Stromal cell of bone marrow (primary cell): ENCODE data around the gene CALCOCO1.
"Not testable (repeated sequence)": the region's sequence is repeated elsewhere in the genome, so short reads cannot be mapped to it uniquely, and the experiment has no call there.

Experiments
- DNase-seq: peaks from one replicate; pipeline ENCODE4 v3.0.0-alpha.2; 2012; ENCODE audit warnings: low read depth

Gene CALCOCO1

DNA sequence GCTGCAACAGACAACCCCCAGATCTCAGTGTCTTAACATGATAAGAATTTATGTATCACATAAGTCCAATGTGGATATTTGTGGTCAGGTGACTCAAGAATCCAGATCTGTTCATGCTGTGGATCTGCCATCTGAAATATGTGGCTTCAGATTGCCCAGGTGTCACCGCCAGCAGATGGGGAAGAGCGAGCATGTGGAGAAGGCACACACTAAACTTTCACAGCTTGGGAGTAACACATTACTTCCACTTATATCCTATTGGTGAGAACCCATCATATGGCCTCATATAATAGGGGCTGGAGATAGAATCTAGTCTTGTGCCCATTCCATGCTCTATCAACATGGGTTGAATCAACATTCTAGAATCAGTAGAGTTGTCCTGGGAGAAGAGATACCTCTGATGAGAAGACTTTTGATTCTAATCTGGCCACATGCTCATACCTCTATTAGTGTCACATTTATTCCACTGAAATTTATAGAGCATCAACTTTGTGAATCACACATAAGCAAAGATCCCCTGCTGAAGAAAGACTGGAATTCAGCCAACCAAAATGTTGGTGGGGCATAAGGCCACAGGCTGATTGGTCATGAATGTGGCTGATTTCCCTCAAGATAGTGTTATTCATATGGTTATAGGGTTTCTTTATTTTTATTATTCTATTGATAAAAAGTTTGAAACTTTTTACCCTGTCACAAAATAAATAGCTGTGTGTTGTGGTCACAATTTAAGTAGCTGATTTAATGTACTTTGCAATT is 6.0 kb upstream of the CALCOCO1 start:
- peak; percentile 48 for DNase-seq

DNA sequence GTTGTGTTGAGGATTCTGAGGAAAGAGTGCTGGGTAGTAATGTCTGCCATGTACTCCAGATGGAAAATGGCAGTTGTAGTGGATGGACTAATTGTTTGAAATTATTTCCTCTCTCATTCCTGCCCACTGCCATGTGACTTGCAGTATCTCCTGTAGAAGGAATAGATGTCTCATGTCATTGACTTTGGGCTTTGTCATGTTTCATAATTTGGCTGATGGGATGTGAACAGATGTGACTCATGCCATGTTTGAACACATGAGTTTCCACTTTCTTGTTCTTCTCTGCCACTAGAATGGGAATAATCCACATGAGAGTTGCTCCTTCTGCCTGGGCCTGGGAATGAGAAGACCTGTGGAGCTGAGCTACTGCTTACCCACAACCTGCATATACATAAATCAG is 2.4 kb upstream of the CALCOCO1 start:
- no peak for DNase-seq

DNA sequence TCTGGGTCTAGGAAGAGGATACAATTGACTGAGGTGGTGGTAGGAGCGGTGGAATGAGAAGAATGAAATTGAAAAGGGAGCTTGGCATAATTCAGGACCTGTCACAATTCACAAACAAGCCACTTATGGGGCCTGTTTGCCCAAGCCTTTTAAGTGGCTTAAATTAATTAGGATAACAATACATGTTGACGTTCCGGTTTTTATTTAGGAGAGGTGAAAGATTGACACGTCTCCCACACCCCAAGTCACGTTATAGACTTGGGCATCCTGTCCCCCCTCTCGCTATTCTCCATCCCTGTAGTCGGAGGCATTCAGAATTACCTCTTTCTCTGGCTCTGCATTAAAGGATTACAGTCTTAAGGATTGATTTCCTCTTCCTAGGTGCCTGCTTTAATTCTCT is 954 bp upstream of the CALCOCO1 start:
- DNase-seq = no peak

DNA sequence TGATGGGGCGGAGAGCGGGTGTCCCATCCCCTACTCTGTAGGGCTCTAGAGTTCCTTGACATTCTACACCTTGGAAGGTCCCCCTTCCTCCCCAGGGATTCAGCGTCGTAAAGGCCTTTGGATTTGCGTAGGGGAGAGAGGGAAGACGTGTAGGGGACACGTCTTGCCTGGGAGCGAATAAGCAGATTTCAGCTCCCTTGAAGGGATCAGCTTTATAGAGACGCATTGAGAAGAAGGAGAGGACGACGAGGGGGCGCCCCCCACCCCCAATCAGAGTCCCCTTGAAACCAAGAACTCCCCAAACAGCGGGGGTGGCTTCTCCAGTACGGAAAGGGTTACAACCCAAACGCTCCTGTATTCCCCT is 324 bp downstream of the CALCOCO1 start:
- no peak for DNase-seq

DNA sequence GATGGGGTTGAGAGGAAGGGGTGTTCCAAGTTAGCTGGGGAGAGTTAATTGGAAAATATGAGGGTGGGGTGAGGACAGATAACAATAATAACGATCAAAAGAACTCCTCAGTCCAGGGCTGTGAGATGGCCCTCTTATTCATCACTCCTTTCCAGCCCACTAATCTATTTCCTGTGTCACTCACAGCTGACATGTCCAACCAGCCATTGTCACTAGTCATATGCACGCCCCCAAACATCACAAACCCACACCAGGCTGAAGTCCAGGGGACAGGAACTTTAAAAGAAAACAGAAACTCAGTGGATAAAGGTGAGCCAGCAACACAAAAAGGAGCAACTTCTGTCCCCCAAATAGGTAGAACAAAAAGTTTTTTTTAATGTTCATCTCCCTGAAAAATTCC is 911 bp downstream of the CALCOCO1 start:
- no peak for DNase-seq

DNA sequence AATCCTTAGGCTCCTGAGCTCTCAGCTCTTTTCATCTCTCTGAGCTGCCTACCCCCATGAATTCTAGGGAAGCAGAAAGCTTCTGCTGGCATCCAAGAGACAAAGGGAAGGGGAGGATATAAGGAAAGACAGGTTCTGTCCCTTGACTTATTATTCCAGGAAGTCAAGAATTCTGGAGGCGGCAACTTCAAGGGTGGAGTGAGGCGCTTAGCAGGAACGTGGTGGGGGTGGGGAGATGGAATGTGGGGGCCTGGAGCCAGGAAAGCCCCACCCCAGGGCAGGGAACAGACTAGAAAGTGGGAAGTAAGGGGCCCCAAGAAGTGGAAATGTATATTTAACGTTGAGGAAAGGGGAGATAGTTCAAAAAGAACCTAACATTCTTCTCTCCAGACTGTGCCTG is 1.4 kb downstream of the CALCOCO1 start:
- DNase-seq = no peak

DNA sequence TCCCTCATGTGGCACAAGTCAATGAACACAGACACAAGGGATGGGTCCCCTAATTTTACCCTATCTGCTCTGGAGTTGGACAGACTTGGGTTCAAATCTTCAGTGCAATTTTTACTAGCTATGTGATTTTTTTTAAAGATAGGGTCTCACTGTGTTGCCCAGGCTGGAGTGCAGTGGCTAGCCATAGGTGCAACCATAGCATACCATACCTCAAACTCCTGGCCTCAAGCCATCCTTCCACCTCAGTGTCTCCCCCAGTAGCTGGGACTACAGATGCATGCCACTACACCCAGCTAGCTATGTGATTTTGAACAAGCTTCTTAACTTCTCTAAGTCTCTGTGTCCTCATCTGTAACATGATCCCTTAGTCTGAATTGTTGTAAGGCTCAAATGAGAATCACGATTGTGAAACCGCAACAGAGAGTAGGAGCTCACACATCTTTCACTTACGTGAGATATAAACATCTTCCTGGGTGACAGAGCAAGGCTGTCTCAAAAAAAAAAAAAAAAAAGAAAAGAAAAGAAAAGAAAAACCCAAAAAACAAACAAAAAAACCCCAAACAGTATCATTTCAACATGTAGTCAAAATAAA is 4.7 kb downstream of the CALCOCO1 start:
- no peak for DNase-seq

DNA sequence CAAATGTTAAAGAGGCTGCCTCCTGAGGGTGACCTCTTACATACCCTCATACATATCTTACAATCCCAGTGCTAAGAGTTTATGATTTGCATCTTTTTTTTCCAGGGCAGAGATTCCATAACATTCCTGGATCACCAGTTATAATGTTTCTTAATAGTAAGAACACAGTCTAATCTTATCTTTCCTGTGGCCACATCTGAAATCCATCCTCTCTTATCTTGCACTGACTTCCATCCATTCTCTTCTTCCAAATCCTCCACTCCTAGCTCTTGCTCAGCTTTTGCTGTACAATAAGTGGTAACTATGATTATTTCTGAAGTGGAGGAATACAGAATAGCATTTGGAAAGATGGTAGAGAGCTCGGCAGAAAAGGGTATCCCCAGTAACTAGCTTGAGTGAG is 6.3 kb downstream of the CALCOCO1 start:
- no peak for DNase-seq

DNA sequence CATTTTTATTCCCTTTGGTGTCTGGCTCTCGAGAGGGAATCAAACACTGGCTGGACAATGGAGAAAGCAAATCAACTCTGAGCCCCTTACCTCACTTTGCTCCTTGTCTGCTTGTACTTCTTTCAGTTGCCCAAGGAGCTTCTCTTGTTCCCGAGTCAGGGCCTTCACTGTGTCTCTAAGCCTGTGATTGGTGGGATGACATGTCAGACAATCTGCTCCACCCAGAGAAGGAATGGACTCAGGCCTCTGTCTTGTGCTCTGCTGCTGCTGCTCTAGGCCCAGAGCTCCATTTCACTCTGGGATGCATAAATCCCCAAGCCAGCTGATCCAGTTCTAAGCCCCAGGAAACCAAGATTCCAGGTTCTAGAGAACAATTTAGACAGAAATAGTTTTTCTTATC is 7.6 kb downstream of the CALCOCO1 start:
- DNase-seq = no peak

DNA sequence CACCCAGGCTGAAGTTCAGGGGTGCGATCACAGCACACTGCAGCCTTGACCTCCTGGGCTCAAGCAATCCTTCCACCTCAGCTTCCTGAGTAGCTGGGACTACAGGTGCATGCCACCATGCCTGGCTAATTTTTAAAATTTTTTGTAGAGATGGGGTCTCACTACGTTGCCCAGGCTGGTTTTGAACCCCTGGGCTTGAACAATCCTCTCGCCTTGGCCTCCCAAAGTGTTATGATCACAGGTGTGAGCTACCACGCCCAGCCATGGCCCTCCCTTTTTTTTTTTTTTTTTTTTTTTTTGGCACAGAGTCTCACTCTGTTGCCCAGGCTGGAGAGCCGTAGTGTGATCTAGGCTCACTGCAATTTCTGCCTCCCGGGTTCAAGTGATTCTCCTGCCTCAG is 8.7 kb downstream of the CALCOCO1 start:
- not testable (repeated sequence) for DNase-seq

DNA sequence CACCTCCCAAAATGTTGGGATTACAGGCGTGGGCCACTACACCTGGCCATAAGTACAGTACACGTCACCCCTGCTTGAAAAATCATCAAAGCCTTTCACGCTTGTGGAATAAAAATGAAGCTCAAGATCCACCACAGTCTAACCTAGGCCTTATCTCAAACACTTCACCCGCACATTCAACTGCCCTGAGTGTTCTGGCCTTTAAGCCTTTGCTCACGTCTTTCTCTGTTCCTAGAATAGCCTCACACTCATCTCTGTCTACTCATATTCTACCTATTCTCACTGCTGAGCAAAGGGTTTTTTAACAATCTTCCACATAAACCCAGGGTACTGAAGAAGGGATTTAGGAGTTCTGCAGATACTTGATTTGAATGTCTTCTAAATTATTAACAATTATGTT is 9.9 kb downstream of the CALCOCO1 start:
- DNase-seq = no peak

DNA sequence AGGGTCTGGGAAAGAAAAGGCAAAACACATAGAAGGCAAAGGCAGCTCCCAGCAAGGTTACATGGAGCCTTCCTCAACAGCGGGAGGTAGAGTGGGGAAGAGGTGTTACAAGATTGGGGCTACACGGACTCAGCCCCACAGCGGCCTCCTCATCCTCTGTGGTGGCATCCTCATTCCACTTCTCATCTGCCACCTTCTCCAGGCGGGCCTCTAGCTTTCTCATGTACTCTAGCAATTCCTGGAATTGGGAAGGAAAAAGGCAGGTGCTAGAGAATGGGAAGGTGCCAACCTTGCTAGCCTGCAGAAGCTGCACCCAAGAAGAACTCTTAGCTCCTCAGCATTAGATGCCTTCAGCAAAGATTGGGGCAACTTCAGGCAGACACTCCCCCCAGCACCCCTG is 13.2 kb downstream of the CALCOCO1 start:
- DNase-seq = no peak

DNA sequence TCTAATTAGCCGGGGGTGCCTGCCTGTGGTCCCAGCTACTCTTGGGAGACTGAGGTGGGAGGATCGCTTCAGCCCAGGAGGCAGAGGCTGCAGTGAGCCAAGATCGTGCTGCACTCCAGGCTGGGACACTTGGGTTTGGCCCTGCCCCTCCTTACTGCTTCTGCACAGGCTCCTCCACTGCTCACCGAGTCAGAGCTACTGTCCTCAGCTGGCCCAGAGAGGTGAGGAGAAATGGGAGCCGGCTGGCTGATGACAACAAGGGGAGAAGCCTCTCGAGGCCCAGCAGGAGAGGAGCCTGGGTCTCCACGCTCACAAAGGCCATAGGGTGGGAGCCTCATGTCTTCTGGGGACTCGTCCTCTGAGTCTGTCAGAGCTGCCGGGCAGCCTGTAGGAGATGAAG is 13.7 kb downstream of the CALCOCO1 start:
- no peak for DNase-seq

DNA sequence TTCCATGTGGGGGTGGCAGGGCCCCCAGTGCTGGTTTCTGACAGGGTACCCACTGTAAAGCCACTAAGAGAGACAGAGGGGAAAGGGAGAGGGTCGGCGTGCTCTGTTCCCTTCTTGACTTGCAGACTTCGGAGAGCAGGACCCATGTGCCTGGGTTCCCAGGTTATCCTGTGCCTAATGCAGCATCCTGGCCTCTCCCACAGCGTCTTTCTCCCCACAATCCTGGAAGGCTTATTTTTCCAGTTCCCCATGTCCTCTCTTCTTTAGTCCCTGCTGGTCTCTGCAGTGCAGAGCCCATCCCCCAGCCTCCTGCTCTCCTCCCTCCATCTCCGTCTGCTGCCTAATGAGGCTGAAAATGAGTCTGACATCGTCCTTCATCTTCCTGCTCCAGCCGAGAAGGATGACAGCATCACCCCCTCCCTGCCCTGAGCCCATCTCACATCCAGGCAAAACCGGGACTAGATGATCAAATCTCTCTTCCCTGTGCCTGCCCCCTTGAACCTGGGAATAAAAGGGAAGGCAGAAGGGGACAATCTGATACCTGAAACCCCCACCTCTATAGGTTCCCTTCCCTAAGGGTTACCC is 15.1 kb downstream of the CALCOCO1 start:
- DNase-seq = no peak

DNA sequence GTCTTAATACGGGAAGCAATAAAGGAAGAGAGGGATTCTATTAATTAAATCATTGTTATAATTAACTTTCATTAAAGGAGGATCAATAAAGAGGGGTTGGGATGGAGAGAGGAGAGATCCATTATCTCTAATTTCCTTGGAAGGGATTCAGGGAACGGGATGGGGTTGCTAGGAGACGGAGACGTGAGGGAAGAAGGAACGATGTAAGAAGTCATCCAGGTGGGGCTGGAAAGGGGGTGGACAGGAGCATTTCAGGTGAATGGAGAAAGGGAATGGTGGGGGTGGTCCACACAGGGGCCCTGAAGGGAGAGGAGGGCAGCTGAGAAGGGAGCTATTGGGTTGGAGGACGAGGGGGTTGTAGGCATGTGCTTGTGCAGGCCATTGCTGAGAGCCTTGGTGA is 17.2 kb downstream of the CALCOCO1 start:
- no peak for DNase-seq

DNA sequence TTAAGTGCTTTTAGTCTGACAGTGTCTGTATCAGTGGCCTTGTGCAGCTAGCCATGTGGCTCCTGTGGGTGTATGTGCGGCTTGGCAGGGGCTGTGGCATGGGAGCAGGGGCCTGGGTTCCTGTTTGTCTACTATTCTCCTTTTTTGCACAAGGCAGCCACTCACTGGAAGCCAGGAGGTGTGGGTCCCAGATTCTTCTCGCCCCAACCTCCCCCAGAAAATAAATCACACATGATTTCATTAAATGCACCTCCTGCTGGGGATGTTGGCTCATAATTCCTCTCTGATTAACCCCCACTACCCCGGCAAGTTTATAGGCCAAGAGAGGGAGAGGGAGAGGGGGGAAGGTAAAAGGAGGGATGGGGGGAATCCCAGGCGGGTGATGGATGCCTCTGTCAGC is 17.6 kb downstream of the CALCOCO1 start:
- DNase-seq = no peak

DNA sequence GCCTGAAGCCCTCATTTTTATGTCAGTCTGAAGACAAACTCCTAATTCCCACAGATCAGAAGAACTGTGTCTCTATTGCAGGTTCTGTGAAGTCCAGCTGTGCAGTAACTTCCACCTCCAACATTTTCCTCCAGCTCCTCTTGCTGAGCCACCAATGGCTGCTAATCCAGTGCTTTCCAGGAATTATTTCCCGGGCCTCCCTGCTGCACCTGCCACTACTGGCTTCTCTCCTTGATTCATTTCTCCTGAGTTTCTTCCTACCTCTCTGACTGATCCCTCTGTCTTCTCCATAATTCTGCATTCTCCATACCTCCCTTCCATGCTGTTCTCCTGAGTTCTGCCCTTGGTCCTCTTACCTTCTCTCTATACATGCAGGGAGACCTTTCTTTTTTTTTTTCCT is 21.2 kb downstream of the CALCOCO1 start:
- DNase-seq = no peak

DNA sequence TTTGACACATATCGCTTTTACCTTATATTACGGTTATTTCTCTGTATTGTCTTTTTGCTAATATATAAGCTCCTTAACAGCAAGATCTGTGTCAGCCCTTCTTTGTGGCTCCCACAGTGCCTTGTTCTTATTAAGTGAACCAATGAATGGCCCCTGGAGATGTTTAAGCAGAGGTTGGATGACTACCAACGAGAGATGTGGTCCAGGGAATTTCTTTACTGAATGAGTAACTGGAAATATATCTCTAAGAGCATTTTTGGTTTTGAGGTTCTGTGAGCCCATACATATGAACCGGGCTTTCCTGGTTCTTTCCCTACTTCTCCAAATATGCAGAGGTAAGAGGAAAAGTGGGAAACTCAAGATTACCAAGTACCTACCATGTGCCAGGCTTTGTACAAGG is 23.5 kb downstream of the CALCOCO1 start:
- DNase-seq = peak; percentile 46

DNA sequence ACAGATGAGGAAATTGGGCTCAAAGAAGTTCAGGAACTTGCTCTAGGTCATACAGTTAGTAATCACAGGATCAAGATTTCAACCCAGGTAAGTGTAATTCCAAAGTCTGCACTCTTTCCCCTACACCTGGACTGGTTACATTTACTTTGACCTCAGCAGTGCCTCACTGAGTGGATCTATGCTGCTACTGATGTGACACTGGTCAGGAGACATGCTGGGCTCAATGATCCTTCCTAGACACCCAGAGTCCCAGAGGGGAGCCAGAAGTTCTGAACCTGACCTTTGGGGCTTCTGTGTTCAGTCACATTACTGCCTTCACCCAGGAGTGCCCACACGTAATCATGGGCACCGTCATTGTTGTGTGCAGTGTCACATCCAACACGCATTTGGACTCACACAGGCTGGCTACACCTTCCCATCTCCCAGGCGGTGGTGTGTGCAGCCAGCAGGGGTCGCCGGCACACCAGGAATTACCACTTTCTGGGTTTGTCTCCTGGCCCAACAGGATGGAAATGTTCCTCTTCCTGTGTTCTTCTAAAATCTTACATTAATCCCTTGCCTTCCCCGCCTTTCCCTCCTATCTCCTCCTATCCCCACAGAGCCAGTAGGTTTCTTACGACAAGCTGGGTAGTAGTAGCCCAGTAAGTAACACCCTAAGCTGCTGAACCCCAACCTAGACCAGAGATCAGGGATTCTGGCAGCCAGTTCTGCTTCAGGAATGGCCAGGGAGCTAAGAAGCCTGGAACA is 25.6 kb downstream of the CALCOCO1 start:
- DNase-seq = peak; percentile 57

DNA sequence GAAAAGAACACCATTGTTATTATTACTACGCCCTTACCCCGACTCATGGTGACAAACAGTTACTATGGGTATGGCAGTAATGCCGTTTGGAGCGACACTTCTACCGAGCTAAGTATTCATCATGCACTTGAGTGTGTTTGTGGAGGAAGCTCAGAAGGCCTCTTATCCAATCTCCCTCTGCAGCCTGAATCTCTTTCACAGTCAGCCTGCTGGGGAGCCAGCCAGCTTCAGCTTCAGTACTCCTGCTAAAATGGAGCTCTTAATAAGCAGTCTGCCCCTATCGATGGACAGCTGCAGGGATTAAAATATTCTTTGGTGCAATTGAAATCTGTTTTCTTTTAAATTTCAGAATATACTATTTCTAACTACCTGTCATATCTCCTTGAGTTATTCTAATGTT is 26.7 kb downstream of the CALCOCO1 start:
- DNase-seq = no peak

DNA sequence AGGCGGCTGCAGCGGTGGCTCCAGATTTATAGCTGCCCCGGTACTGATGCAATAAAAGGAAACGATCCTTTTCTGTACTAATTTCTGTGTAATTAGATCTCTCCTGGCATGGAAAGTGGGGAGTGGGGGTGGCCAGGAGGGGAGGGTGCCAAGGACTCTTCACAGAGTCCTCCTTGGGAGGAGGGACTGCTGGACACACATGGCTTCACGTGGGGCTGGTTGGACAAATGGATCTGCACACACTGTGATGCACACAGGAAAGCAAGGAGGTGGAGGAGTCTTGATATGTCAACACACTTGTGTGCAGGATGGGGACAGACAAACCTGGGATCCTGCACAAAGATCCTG is 27.6 kb downstream of the CALCOCO1 start:
- DNase-seq = no peak

DNA sequence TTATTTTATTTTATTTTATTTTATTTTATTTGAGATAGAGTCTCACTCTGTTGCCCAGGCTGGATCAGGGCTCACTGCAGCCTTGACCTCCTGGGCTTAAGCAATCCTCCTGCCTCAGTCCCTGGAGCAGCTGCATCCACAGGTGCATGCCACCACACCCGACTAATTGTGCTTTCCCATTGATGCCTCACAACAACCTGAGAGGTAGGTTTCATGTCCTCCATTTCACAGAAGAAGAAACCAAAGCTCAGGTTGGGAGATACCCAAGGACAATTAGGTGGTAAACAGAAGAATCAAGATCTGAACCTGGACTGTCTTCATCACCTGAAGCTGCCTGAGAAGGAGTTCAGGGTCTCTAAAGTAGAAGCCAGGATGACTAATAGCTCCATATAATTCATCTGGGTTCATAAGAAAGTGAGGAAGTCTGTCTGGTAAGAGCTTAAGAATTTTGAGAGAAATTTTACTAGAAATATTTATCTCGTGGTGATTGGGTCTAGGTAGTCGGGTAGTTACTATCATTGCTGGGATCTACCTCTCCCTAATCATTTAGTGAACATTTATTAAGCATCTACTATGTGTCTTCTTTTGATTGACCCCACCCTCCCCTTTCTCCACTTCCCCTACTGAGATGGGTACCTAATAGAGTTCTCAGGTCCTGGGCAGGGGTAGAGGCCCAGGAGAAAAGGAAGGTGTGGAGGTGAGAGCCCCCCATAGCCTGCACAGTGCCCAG is 28.1 kb downstream of the CALCOCO1 start:
- DNase-seq = no peak
